Naive thymus-derived CD4-positive, alpha-beta T cell (primary cell): ENCODE measurements around the gene ATP8A1. TPM values are rescaled to one million over a fixed set of nuclear protein-coding genes. Genes with fewer than 3 reads are reported as not detected.
"Not testable (repeated sequence)": the region's sequence is repeated elsewhere in the genome, so short reads cannot be mapped to it uniquely, and the experiment has no call there.

Experiments
- ATAC-seq: fragments of 150-1000 bp; cut with Tn5 transposase; 2 replicates; pipeline ENCODE4 v1.10.0; 2021; ENCODE audit warnings: mild to moderate bottlenecking, moderate library complexity
- CTCF ChIA-PET: fragments of 350-600 bp; sonication (Branson Sonifier 250); formaldehyde crosslinking; loops from one replicate; lab custom pipeline; 2021; ENCODE audit warnings: antibody characterized with exemption; lab: Charles Lee
- POLR2A ChIA-PET: fragments of 350-600 bp; sonication (Branson Sonifier 250); formaldehyde crosslinking; loops from one replicate; lab custom pipeline; 2021; ENCODE audit warnings: antibody characterized with exemption, inconsistent platforms; lab: Charles Lee
- DNase-seq, 9 donors: peaks; one replicate each; pipeline versions ENCODE4 v3.0.0 to v3.0.0-alpha.2; 2020 to 2022; ENCODE audit warnings: mixed read lengths in 1 of 9
- H3K27ac ChIP-seq: one replicate; pipeline ENCODE4 v1.7.0; 2013; ENCODE audit warnings: mild to moderate bottlenecking, low read depth, low read length, moderate library complexity
- H3K27me3 ChIP-seq, 2 donors: one replicate each; pipeline ENCODE4 v1.7.0; 2013; ENCODE audit warnings: low read length in 2 of 2, mild to moderate bottlenecking in 2 of 2, moderate library complexity in 2 of 2; ENCODE audit not compliant: control insufficient read depth in 2 of 2, insufficient read depth in 2 of 2
- H3K36me3 ChIP-seq, 3 experiments: 1 replicate in 2 of 3; 2 replicates in 1 of 3; pipeline ENCODE4 v1.7.0; 2013; ENCODE audit warnings: low read length in 3 of 3, mild to moderate bottlenecking in 3 of 3, moderate library complexity in 1 of 3; ENCODE audit not compliant: insufficient read depth in 3 of 3, control insufficient read depth in 2 of 3
- H3K4me1 ChIP-seq, 2 donors: one replicate each; pipeline ENCODE4 v1.7.0; 2013; ENCODE audit warnings: low read length in 2 of 2, mild to moderate bottlenecking in 2 of 2, moderate library complexity in 1 of 2; ENCODE audit not compliant: control insufficient read depth in 2 of 2, insufficient read depth in 2 of 2
- H3K4me3 ChIP-seq: 2 replicates; pipeline ENCODE4 v1.7.0; 2013; ENCODE audit warnings: mild to moderate bottlenecking, low read length
- H3K9me3 ChIP-seq, 3 experiments: 1 replicate in 2 of 3; 2 replicates in 1 of 3; pipeline ENCODE4 v1.7.0; 2013; ENCODE audit warnings: low read length in 3 of 3; ENCODE audit not compliant: control insufficient read depth in 2 of 3
- H3K27ac Mint-ChIP-seq, 9 donors: one replicate each; pipeline ENCODE4 v1.8.0; 2020 to 2022; ENCODE audit warnings: mixed read lengths in 9 of 9, mild to moderate bottlenecking in 8 of 9, moderate library complexity in 5 of 9, inconsistent platforms in 2 of 9
- H3K27me3 Mint-ChIP-seq, 5 donors: one replicate each; pipeline ENCODE4 v1.8.0; 2021 to 2022; ENCODE audit warnings: mixed read lengths in 5 of 5, mild to moderate bottlenecking in 1 of 5
- H3K36me3 Mint-ChIP-seq, 5 donors: one replicate each; pipeline ENCODE4 v1.8.0; 2020 to 2022; ENCODE audit warnings: mixed read lengths in 5 of 5, mild to moderate bottlenecking in 3 of 5, inconsistent platforms in 1 of 5
- H3K4me1 Mint-ChIP-seq, 7 donors: one replicate each; pipeline ENCODE4 v1.8.0; 2020 to 2022; ENCODE audit warnings: mixed read lengths in 7 of 7, mild to moderate bottlenecking in 3 of 7, inconsistent platforms in 1 of 7
- H3K4me3 Mint-ChIP-seq, 10 donors: one replicate each; pipeline ENCODE4 v1.8.0; 2020 to 2022; ENCODE audit warnings: mild to moderate bottlenecking in 10 of 10, mixed read lengths in 10 of 10, moderate library complexity in 6 of 10, inconsistent platforms in 2 of 10
- H3K9me3 Mint-ChIP-seq, 11 donors: one replicate each; pipeline ENCODE4 v1.8.0; 2020 to 2022; ENCODE audit warnings: mixed read lengths in 11 of 11, mild to moderate bottlenecking in 4 of 11, inconsistent platforms in 1 of 11, moderate library complexity in 1 of 11
- intact Hi-C, 2 donors: fragments of 100-400 bp; cut with micrococcal nuclease; formaldehyde crosslinking; loops; one replicate each; pipeline ENCODE4 v1.15.1; 2023
- polyA plus RNA-seq, 2 donors: library from polyadenylated mRNA; unstranded; fragments of 300-500 nt; fragmentation: Illumina TruSeq; gene quantifications; one replicate each; pipeline ENCODE4 v1.2.3, GENCODE V29; 2021
- total RNA-seq, 6 experiments: library from RNA in 5 of 6; stranded (reverse) in 5 of 6; gene quantifications; 1 replicate in 5 of 6; 2 replicates in 1 of 6; pipeline ENCODE4 v1.2.3 and lab custom pipeline; 2021 to 2026

The ATP8A1 gene
- total RNA-seq (10 to 100 TPM; 28.9 to 66.8 (median 54.4) TPM), polyA plus RNA-seq (10 to 100 TPM in 1 of 2 donors, 1 to 10 TPM in 1; 8.8 to 10.2 TPM), total RNA-seq (lab: John Stamatoyannopoulos, UW) (121 reads per million, percentile 87 among the genes with 10 or more reads in this experiment)

- H3K9me3 Mint-ChIP-seq = peaks cover 0 to 12% (median 5%) of the 10 kb centered on the region in 11 donors
- intact Hi-C loops = loop anchor here (1.0 to 5.0 kb wide), 11 partner anchors 9 to 725 kb away; partner anchors contain the start of gene SLC30A9 (in 2 of the 2)
- ATAC-seq = peak; percentile 97
These were observed at the start of gene ATP8A1 for GRCh38 chr4:42656944-42657792. Gene ATP8A1, minus strand, starts transcription at chr4:42657105. Its CDS starts 232 bp downstream, at chr4:42656873.

GRCh38 chr4:42706086-42706485 lies 49.2 kb upstream of the ATP8A1 start:
- no peak for ATAC-seq
- no peaks in the 10 kb centered on the region for H3K27me3 ChIP-seq

More at GRCh38 chr4:42656944-42657792, at the start of gene ATP8A1:
- POLR2A ChIA-PET = interaction anchor here (0.7 to 4.7 kb wide), 17 partner anchors 7 to 88 kb away, joined by 3 to 58 read pairs (median 8); no protein-coding TSS in a partner anchor
- Histone ChIP-seq H3K36me3 (peaks cover 0 to 8% (median 0%) of the 10 kb centered on the region in 3 experiments), H3K27me3 (no peaks in the 10 kb centered on the region), H3K4me1 (peaks cover 18 to 21% of the 10 kb centered on the region in 2 donors), H3K9me3 (no peaks in the 10 kb centered on the region), H3K4me3 (peak within 1 kb of the TSS; percentile 96), H3K27ac (peak within 1 kb of the TSS; percentile 83)
- peak; percentile 85 to 96 (median 93) for DNase-seq
- H3K27ac Mint-ChIP-seq = peak within 1 kb of the TSS; percentile 95 to 99 (median 98)
- H3K4me1 Mint-ChIP-seq = peaks cover 38 to 64% (median 51%) of the 10 kb centered on the region in 7 donors
- peaks cover 0 to 6% (median 0%) of the 10 kb centered on the region in 5 donors for H3K27me3 Mint-ChIP-seq
- CTCF ChIA-PET = interaction anchor here (0.8 to 1.1 kb wide), 4 partner anchors 12 to 29 kb away, joined by 3 to 4 read pairs (median 3); no protein-coding TSS in a partner anchor
- H3K36me3 Mint-ChIP-seq = peaks cover 0 to 21% (median 14%) of the 10 kb centered on the region in 5 donors
- H3K4me3 Mint-ChIP-seq = peak within 1 kb of the TSS; percentile 92 to 98 (median 98)

GRCh38 chr4:42703813-42704212 lies 46.9 kb upstream of the ATP8A1 start:
- CTCF ChIA-PET = no interaction called here
- H3K27me3 Mint-ChIP-seq = peaks cover 0 to 3% (median 0%) of the 10 kb centered on the region in 5 donors
- peaks cover 0 to 7% (median 4%) of the 10 kb centered on the region in 7 donors for H3K4me1 Mint-ChIP-seq
- no peak overlapping the region for H3K27ac ChIP-seq
- intact Hi-C loops = no loop called here
- no peak for DNase-seq
- H3K36me3 Mint-ChIP-seq = peaks cover 0 to 9% (median 0%) of the 10 kb centered on the region in 5 donors
- no peak overlapping the region for H3K4me3 Mint-ChIP-seq
- no peaks in the 10 kb centered on the region for H3K4me1 ChIP-seq
- POLR2A ChIA-PET = no interaction called here
- no peaks in the 10 kb centered on the region for H3K27me3 ChIP-seq
- peaks cover 0 to 6% (median 4%) of the 10 kb centered on the region in 11 donors for H3K9me3 Mint-ChIP-seq
- no peak overlapping the region for H3K4me3 ChIP-seq
- H3K9me3 ChIP-seq = no peaks in the 10 kb centered on the region
- H3K36me3 ChIP-seq = no peaks in the 10 kb centered on the region
- ATAC-seq = no peak
- no peak overlapping the region for H3K27ac Mint-ChIP-seq

More at GRCh38 chr4:42706086-42706485, 49.2 kb upstream of the ATP8A1 start:
- no peak for DNase-seq
- Mint-ChIP-seq H3K4me3 (no peak overlapping the region), H3K4me1 (peaks cover 0 to 7% (median 2%) of the 10 kb centered on the region in 7 donors), H3K27me3 (peaks cover 0 to 3% (median 0%) of the 10 kb centered on the region in 5 donors), H3K36me3 (peaks cover 0 to under 1% (median 0%) of the 10 kb centered on the region in 5 donors), H3K9me3 (peaks cover 0 to under 1% (median 0%) of the 10 kb centered on the region in 11 donors), H3K27ac (no peak overlapping the region)
- Histone ChIP-seq H3K4me1 (no peaks in the 10 kb centered on the region), H3K27ac (no peak overlapping the region), H3K9me3 (no peaks in the 10 kb centered on the region), H3K4me3 (no peak overlapping the region), H3K36me3 (no peaks in the 10 kb centered on the region)
- POLR2A ChIA-PET = no interaction called here
- CTCF ChIA-PET = interaction anchor here (0.9 kb wide), 1 partner anchor 52 kb away, joined by 3 read pairs; no protein-coding TSS in a partner anchor
- intact Hi-C loops = no loop called here

GRCh38 chr4:42702895-42703294 lies 46.0 kb upstream of the ATP8A1 start:
- H3K9me3 ChIP-seq = no peaks in the 10 kb centered on the region
- no peak overlapping the region for H3K4me3 Mint-ChIP-seq
- CTCF ChIA-PET = no interaction called here
- peaks cover 0 to 7% (median 4%) of the 10 kb centered on the region in 7 donors for H3K4me1 Mint-ChIP-seq
- intact Hi-C loops = no loop called here
- no peaks in the 10 kb centered on the region for H3K36me3 ChIP-seq
- H3K4me1 ChIP-seq = no peaks in the 10 kb centered on the region
- no peaks in the 10 kb centered on the region for H3K27me3 ChIP-seq
- peaks cover 0 to 1% (median 0%) of the 10 kb centered on the region in 5 donors for H3K27me3 Mint-ChIP-seq
- no peak overlapping the region for H3K27ac ChIP-seq
- no peak overlapping the region for H3K4me3 ChIP-seq
- peaks cover 0 to 9% (median 0%) of the 10 kb centered on the region in 5 donors for H3K36me3 Mint-ChIP-seq
- ATAC-seq (no peak), DNase-seq (no peak)
- POLR2A ChIA-PET = no interaction called here
- H3K27ac Mint-ChIP-seq = no peak overlapping the region
- peaks cover 0 to 9% (median 4%) of the 10 kb centered on the region in 11 donors for H3K9me3 Mint-ChIP-seq

- H3K4me1 Mint-ChIP-seq, intact Hi-C loops, H3K27ac ChIP-seq, ATAC-seq, H3K27me3 Mint-ChIP-seq, H3K36me3 ChIP-seq, H3K27ac Mint-ChIP-seq, POLR2A ChIA-PET, H3K4me3 Mint-ChIP-seq, H3K27me3 ChIP-seq, CTCF ChIA-PET, H3K4me3 ChIP-seq, H3K4me1 ChIP-seq, H3K9me3 ChIP-seq, H3K36me3 Mint-ChIP-seq: not testable (repeated sequence)
- peaks cover 0 to 14% (median 4%) of the 10 kb centered on the region in 11 donors for H3K9me3 Mint-ChIP-seq
- peak in 1 of 9 donors; percentile 33 for DNase-seq
These were observed 44.9 kb upstream of the ATP8A1 start for GRCh38 chr4:42701780-42702179.

GRCh38 chr4:42690537-42690936 lies 33.6 kb upstream of the ATP8A1 start:
- Histone ChIP-seq H3K4me3 (no peak overlapping the region), H3K4me1 (no peaks in the 10 kb centered on the region), H3K9me3 (no peaks in the 10 kb centered on the region), H3K36me3 (no peaks in the 10 kb centered on the region), H3K27ac (no peak overlapping the region), H3K27me3 (peaks cover 0 to 3% of the 10 kb centered on the region in 2 donors)
- Mint-ChIP-seq H3K27me3 (peaks cover 0 to 4% (median 0%) of the 10 kb centered on the region in 5 donors), H3K4me3 (no peak overlapping the region), H3K4me1 (no peaks in the 10 kb centered on the region), H3K27ac (peak overlapping the region in 1 of 9 donors; percentile 23), H3K36me3 (peaks cover 0 to 2% (median 0%) of the 10 kb centered on the region in 5 donors), H3K9me3 (no peaks in the 10 kb centered on the region)
- ChIA-PET CTCF (no interaction called here), POLR2A (no interaction called here)
- DNase-seq (no peak), ATAC-seq (no peak)
- intact Hi-C loops = no loop called here
